Stimulated activated CD4-positive, alpha-beta T cell treated with anti-CD3 and anti-CD28 coated beads, Interleukin-1b, Interleukin-23, amount 100 ng/mL, for 24 hours (primary cell): Measurements from ENCODE around the gene DDX27.

ENCODE experiments used
- DNase-seq, 4 experiments: peaks; one replicate each; pipeline ENCODE4 v3.0.0-alpha.2; 2020; ENCODE audit warnings: low read depth in 4 of 4, low spot score in 1 of 4

Gene DDX27

DNA sequence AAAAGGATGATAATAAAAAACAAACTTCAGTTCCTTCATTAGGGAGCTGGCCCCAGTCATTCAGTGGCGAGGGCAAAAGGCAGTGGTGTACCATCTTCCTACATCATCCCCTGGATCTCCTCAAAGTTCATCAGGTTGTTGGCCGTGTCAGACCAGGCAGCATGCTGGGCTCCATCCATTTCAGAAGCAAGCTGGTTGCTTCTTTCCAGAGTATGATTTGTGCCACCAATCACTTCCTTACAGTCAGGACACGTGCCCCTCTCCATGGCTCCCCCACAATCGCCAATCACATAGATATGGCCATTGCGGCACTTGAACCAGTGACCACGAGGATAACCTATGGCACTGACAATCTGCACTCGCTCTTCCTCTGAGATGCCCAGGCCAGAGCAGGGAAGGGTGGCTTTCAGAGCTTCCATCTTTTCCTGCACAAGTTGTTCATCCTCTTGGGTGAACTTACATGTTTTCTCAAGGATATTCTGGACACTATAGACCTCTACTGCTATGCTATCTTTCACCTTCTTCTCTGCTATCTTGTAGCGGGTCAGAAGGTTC lies 28.0 kb downstream of the DDX27 start:
- no peak for DNase-seq

GRCh38 chr20:49247792-49248191 lies 28.6 kb downstream of the DDX27 start:
- DNase-seq: no peak

GRCh38 chr20:49248301-49248700 lies 29.1 kb downstream of the DDX27 start:
- DNase-seq: no peak

DNA sequence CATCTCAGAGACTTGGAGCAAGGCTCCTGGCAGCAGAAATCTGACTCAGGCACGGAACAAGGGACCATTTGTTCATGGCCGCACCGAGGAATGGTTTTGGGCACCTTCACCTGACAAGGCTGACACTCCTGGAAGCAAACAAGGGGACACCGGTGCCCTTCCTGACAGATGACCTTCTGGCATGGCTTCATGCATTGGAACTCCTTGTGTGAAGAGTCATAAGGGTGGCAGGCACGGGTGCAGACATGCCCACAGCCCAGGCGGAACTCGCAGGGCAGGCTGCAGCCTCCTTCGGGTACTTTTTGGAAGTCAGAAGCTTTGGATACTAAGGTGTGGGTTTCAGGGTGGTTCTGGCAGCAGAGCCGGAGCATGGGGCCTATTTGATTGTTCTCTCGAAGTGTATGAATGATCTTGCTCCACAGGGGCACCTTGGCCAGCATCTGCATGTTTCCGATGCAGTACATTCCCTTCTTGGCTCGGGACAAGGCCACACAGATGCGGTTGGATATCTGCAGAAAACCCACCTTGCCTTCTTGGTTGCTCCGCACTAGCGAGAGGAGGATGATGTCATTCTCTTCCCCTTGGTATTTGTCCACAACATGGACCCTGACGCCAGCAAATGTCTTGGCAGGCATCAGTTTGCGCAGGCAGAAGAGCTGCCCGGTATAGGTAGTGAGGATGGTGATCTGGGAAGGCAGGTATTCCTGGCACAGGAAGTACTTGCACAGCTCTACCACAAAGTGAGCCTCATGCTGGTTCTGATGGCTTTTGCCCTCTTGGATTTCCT lies 29.9 kb downstream of the DDX27 start:
- DNase-seq: no peak

- DNase-seq: no peak
Measured at GRCh38 chr20:49252556-49253350, 33.5 kb downstream of the DDX27 start.

DNA sequence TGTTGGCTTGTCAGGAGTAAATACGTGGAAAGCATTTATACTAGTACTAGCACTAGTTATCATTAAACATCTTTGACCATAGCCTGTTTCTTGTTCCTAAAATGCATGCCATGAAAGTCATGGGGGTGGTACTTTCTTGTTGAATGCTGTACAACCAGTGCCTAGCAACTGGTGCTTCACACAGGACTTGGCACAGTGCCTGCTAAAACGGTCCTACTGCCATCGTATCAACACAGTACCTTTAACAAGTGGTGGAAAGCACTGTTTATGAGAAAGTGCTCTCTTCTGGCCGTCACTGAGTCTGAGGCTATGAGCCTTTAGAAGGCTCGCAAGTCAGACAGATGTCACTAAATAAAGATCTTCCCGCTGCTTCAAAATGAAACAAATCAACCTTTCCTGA lies 37.0 kb downstream of the DDX27 start:
- no peak for DNase-seq

- DNase-seq: no peak
Measured at GRCh38 chr20:49259284-49259683, 40.1 kb downstream of the DDX27 start.

GRCh38 chr20:49259799-49260198 lies 40.6 kb downstream of the DDX27 start:
- no peak for DNase-seq

DNA sequence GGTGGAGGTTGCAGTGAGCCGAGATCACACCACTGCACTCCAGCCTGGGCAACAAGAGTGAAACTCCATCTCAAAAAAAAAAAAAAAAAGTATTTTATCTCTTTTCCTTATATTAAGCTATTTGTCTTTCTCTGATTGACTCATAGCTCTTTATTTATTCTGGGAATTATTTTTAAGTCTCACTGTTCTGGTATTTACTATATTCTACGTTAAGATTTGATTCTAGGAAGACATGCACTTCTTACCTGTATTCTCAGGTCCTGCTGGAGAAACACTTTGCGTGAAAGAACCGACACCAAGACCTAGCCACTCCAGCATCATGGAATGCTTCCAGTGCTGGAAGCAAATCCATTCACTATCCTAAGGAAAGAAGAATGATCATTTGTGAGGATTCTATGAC lies 41.0 kb downstream of the DDX27 start:
- no peak for DNase-seq

GRCh38 chr20:49261173-49261572 lies 42.0 kb downstream of the DDX27 start:
- no peak for DNase-seq

- no peak for DNase-seq
Measured at GRCh38 chr20:49262444-49262843, 43.2 kb downstream of the DDX27 start.

DNA sequence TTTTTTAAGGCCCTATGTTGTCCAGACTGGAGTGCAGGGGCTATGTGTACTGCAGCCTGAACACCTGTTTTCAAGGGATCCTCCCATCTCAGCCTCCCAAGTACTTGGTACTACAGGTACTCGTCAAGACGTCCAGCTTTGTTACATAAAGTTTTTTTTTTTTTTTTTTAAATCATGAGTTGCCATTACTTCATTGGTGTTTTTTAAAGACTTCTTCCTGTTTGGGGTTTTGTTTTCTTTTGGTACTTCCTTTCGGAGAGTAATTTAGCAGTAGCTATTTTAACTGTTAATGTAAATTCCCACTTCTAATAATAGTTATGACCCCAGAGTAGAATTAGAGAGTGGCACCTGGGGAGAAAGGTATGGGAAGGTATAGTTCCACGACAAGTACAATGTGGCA lies 48.1 kb downstream of the DDX27 start:
- no peak for DNase-seq

- no peak for DNase-seq
Measured at GRCh38 chr20:49268600-49269365, 49.6 kb downstream of the DDX27 start.

DNA sequence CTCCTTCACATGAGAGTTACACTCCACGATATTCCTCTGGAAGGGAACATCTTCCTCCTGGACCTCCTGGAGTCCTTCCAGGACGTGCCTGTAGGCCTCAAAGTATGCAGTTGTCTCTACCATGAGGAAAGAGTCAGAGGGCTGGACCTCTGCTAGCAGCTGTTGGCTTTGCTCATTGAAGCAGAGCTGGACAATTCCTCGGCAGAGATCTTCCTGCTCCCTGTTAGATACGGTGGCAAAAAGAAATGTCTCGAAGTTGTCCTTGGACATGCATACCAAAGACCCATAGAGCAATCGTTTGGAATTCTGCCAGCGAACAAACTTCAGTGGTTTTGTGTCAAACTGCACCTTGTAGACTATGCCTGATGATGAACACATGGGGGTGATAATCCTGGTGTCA lies 51.0 kb downstream of the DDX27 start:
- DNase-seq: no peak

DNA sequence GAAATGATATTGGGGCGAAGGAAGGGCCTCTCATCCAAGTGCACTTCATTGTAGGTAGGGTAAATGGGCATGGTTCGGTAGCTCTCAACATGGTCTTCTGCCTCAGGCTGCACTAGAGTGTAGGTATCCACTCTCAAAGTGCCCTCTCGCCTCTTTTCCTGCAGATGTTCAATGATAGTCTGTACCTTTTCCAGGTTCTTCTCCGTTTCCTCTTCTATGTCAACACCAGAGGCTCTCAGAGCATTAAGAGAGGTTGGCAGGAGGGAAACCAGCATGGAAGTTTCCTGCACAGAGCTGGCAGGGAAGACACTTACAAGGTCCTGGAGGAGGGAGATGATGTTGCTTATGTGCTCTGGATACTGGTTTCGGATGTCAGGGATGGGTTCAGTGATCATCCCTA lies 51.5 kb downstream of the DDX27 start:
- DNase-seq: no peak

GRCh38 chr20:49272654-49273053 lies 53.4 kb downstream of the DDX27 start:
- DNase-seq: no peak

DNA sequence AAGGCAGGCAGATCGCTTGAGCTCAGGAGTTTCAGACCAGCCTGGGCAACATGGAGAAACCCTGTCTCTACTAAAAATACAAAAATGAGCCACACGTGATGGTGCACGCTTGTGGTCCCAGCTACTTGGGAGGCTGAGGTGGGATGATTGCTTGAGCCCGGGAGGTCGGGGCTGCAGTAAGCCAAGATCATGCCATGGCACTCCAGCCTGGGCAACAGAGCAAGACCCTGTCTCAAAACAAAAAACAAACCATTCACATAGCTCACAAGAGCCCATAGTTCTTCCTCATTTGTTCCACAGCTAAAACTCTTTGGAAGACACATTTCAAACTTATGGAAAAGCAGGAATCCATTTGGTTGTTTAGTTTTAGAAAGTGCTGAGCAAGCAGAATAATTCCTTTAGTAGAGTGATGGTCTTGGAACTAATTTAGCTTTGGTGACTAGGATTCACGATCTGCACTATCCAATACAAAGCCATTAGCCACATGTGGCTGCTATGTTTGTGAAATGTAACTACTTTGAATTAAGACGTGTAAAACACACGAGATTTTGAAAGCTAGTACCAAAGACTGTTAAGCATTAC lies 54.6 kb downstream of the DDX27 start:
- DNase-seq: no peak

DNA sequence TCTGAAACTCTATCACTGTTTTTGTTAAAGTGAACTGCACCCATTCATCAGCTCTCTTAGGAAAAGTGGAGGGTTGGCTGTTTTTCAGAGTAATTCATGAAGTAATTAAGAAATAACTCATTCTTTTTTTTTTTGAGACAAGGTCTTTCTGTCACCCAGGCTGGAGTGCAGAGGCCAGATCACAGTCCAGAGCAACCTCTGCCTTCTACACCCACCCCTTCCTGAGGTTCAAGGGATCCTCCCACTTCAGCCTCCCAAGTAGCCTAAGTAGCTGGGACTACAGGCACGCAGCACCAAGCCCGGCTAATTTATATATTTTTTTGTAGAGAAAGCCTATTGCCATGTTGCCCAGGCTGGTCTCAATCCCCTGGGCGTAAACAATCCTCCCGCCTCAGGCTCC lies 56.0 kb downstream of the DDX27 start:
- DNase-seq: no peak

GRCh38 chr20:49275636-49276035 lies 56.4 kb downstream of the DDX27 start:
- no peak for DNase-seq

GRCh38 chr20:49276161-49276960 lies 57.1 kb downstream of the DDX27 start:
- peak in 2 of 4 experiments; percentile 40 to 42 for DNase-seq
